PFSK-1 (cell line): ENCODE measurements around the gene GDF2.

Experiments used
- FOXP2 ChIP-seq: optimal IDR thresholded peaks from 2 replicates; pipeline ENCODE3; 2011; ENCODE audit warnings: borderline replicate concordance, control low read depth, inconsistent platforms; ENCODE audit not compliant: insufficient read depth; ENCODE audit errors: extremely low read length, extremely low read depth
- POLR2AphosphoS5 ChIP-seq: IDR thresholded peaks from 2 replicates; pipeline ENCODE4 v1.6.1; 2012; ENCODE audit warnings: low read depth, mild to moderate bottlenecking, control low read depth, low read length, moderate library complexity
- REST ChIP-seq, 2 experiments: IDR thresholded peaks; 2 replicates each; pipeline versions ENCODE4 v1.6.1 to v1.8.0; 2011 to 2012; ENCODE audit warnings: low read depth in 2 of 2, low read length in 2 of 2, control low read depth in 1 of 2, inconsistent platforms in 1 of 2, mild to moderate bottlenecking in 1 of 2, moderate library complexity in 1 of 2; ENCODE audit not compliant: insufficient read depth in 1 of 2
- SIN3A ChIP-seq: IDR thresholded peaks from 2 replicates; pipeline ENCODE4 v1.6.1; 2012; ENCODE audit warnings: mild to moderate bottlenecking, low read length, moderate library complexity, borderline replicate concordance; ENCODE audit not compliant: insufficient read depth
- TAF1 ChIP-seq: IDR thresholded peaks from 2 replicates; pipeline ENCODE4 v1.6.1; 2012; ENCODE audit warnings: low read length, control low read depth, borderline replicate concordance; ENCODE audit not compliant: insufficient read depth

The GDF2 gene

GRCh38 chr10:47368431-47369180, 46.4 kb downstream of the GDF2 start:
- TF ChIP-seq FOXP2 (no peak), TAF1 (no peak), REST (IDR thresholded peaks at IDR 0.05; ENCODE audit: insufficient read depth in 1 of 2, low read depth in 2 of 2, low read length in 2 of 2) (no peak), POLR2AphosphoS5 (no peak), SIN3A (no peak)

GRCh38 chr10:47369251-47369894, 47.1 kb downstream of the GDF2 start:
- no peak for TF ChIP-seq FOXP2
- TF ChIP-seq POLR2AphosphoS5: no peak
- no peak for TF ChIP-seq TAF1
- TF ChIP-seq REST (IDR thresholded peaks at IDR 0.05; ENCODE audit: insufficient read depth in 1 of 2, low read depth in 2 of 2, low read length in 2 of 2): no peak
- TF ChIP-seq SIN3A: no peak

- TF ChIP-seq SIN3A: no peak
- no peak for TF ChIP-seq POLR2AphosphoS5
- no peak for TF ChIP-seq REST (IDR thresholded peaks at IDR 0.05; ENCODE audit: insufficient read depth in 1 of 2, low read depth in 2 of 2, low read length in 2 of 2)
- TF ChIP-seq FOXP2: no peak
- no peak for TF ChIP-seq TAF1
Measured at GRCh38 chr10:47370015-47370767, 47.9 kb downstream of the GDF2 start.

- TF ChIP-seq POLR2AphosphoS5 (no peak), REST (IDR thresholded peaks at IDR 0.05; ENCODE audit: insufficient read depth in 1 of 2, low read depth in 2 of 2, low read length in 2 of 2) (no peak), TAF1 (no peak), FOXP2 (no peak), SIN3A (no peak)
Measured at GRCh38 chr10:47370878-47371277, 48.6 kb downstream of the GDF2 start.
